Endothelial cell of umbilical vein (primary cell): ENCODE data around the gene COQ5. TPM values are rescaled to one million over a fixed set of nuclear protein-coding genes. Genes with fewer than 3 reads are reported as not detected.

Experiments used
- BruUV-seq: library from RNA; stranded (reverse); fragments of 400-500 nt; replicated peaks from 2 replicates; lab custom pipeline; 2021; lab: Mats Ljungman, UMichigan
- CTCF ChIA-PET: fragments of 300-600, 350-600 bp; sonication (Branson Sonifier 250); formaldehyde crosslinking; loops from one replicate; lab custom pipeline; 2021; ENCODE audit warnings: antibody characterized with exemption, inconsistent platforms; lab: Charles Lee
- POLR2A ChIA-PET: fragments of 300-600, 350-600 bp; sonication (Branson Sonifier 250); formaldehyde crosslinking; loops from one replicate; lab custom pipeline; 2021; ENCODE audit warnings: antibody characterized with exemption, inconsistent platforms; lab: Charles Lee
- DNase-seq: peaks from one replicate; pipeline ENCODE4 v3.0.0-alpha.2; 2011; ENCODE audit warnings: low read depth, low spot score
- FAIRE-seq: peaks from 2 replicates; lab custom pipeline; 2011; peaks lifted over from hg19 to GRCh38; lab: Jason Lieb, UNC
- H2AFZ ChIP-seq: 2 replicates; pipeline ENCODE4 v1.6.0; 2012; ENCODE audit warnings: low read depth, low read length, control low read depth, inconsistent platforms
- H3K27ac ChIP-seq: 2 replicates; pipeline ENCODE4 v1.5.1; 2011; ENCODE audit warnings: low read depth, mild to moderate bottlenecking, control low read depth, low read length, moderate library complexity; ENCODE audit not compliant: insufficient read depth
- H3K27me3 ChIP-seq, 2 experiments: 2 replicates each; pipeline versions ENCODE4 v1.6.0 to v1.6.1; 2011; ENCODE audit warnings: low read length in 2 of 2, mixed read lengths in 1 of 2; ENCODE audit not compliant: control insufficient read depth in 2 of 2, insufficient read depth in 2 of 2
- H3K36me3 ChIP-seq, 2 experiments: 2 replicates in 1 of 2; 3 replicates in 1 of 2; pipeline ENCODE4 v1.5.1; 2011; ENCODE audit warnings: low read length in 2 of 2, mild to moderate bottlenecking in 1 of 2, moderate library complexity in 1 of 2; ENCODE audit not compliant: control insufficient read depth in 2 of 2, insufficient read depth in 2 of 2; ENCODE audit errors: extremely low read depth in 1 of 2
- H3K4me1 ChIP-seq: 3 replicates; pipeline ENCODE4 v1.5.1; 2011; ENCODE audit warnings: mild to moderate bottlenecking, low read length; ENCODE audit not compliant: control insufficient read depth, insufficient read depth; ENCODE audit errors: extremely low read depth
- H3K4me2 ChIP-seq: 2 replicates; pipeline ENCODE4 v1.6.1; 2011; ENCODE audit warnings: low read length, control low read depth, mixed read lengths; ENCODE audit not compliant: insufficient read depth
- H3K4me3 ChIP-seq, 3 experiments: fragments of 200-600 bp in 1 of 3; sonication (generic), shearing (Covaris generic) in 1 of 3; replicated peaks in 1 of 3; 2 replicates each; pipeline ENCODE4 v1.5.1; 2011 to 2016; ENCODE audit warnings: control low read depth in 3 of 3, low read length in 3 of 3, mild to moderate bottlenecking in 2 of 3, inconsistent platforms in 1 of 3, low read depth in 1 of 3, moderate library complexity in 1 of 3; ENCODE audit not compliant: insufficient read depth in 1 of 3
- H3K79me2 ChIP-seq: 2 replicates; pipeline ENCODE4 v1.6.0; 2012; ENCODE audit warnings: low read length, inconsistent platforms; ENCODE audit not compliant: control insufficient read depth, insufficient read depth
- H3K9ac ChIP-seq: replicated peaks from 2 replicates; pipeline ENCODE3; 2011; ENCODE audit warnings: low read length, control low read depth; ENCODE audit not compliant: insufficient read depth; ENCODE audit errors: extremely low read depth
- H3K9me1 ChIP-seq: replicated peaks from 3 replicates; pipeline ENCODE4 v1.6.0; 2011; ENCODE audit warnings: mild to moderate bottlenecking, low read length; ENCODE audit not compliant: control insufficient read depth, insufficient read depth; ENCODE audit errors: extremely low read depth
- H3K9me3 ChIP-seq: replicated peaks from 2 replicates; pipeline ENCODE4 v1.5.1; 2012; ENCODE audit warnings: low read length, inconsistent platforms; ENCODE audit not compliant: control insufficient read depth, insufficient read depth
- H4K20me1 ChIP-seq: replicated peaks from 2 replicates; pipeline ENCODE3; 2011; ENCODE audit warnings: mild to moderate bottlenecking, low read length; ENCODE audit not compliant: control insufficient read depth, insufficient read depth; ENCODE audit errors: extremely low read depth
- CTCF ChIP-seq, 2 donors: IDR thresholded peaks; 1 replicate in 1 of 2; 2 replicates in 1 of 2; pipeline ENCODE4 v1.5.1; 2011; ENCODE audit warnings: low read length in 2 of 2, mild to moderate bottlenecking in 2 of 2, moderate library complexity in 2 of 2, control low read depth in 1 of 2, inconsistent platforms in 1 of 2, low read depth in 1 of 2; ENCODE audit not compliant: insufficient read depth in 1 of 2; ENCODE audit errors: extremely low read depth in 1 of 2
- EZH2 ChIP-seq: IDR thresholded peaks from 2 replicates; pipeline ENCODE4 v1.6.1; 2012; ENCODE audit warnings: borderline replicate concordance, low read depth, mild to moderate bottlenecking, moderate library complexity, low read length, inconsistent platforms; ENCODE audit not compliant: severe bottlenecking
- FOS ChIP-seq: IDR thresholded peaks from 2 replicates; pipeline ENCODE4 v1.6.1; 2011; ENCODE audit warnings: mild to moderate bottlenecking, low read length, moderate library complexity, borderline replicate concordance; ENCODE audit not compliant: insufficient read depth
- GATA2 ChIP-seq: IDR thresholded peaks from 2 replicates; pipeline ENCODE4 v1.7.0; 2011; ENCODE audit warnings: low read depth, mild to moderate bottlenecking, moderate library complexity, mixed read lengths, low read length; ENCODE audit not compliant: insufficient read length, insufficient read depth
- JUN ChIP-seq: IDR thresholded peaks from 2 replicates; pipeline ENCODE4 v1.6.1; 2011; ENCODE audit warnings: borderline replicate concordance, low read depth; ENCODE audit not compliant: insufficient read length, insufficient read depth
- MAX ChIP-seq: IDR thresholded peaks from 2 replicates; pipeline ENCODE4 v1.6.1; 2011; ENCODE audit not compliant: insufficient read depth, insufficient read length
- MYC ChIP-seq: IDR thresholded peaks from one replicate; pipeline ENCODE4 v1.6.1; 2011; ENCODE audit warnings: mild to moderate bottlenecking, low read depth, low read length
- POLR2A ChIP-seq: IDR thresholded peaks from 2 replicates; pipeline ENCODE4 v1.6.1; 2012; ENCODE audit warnings: low read depth, mild to moderate bottlenecking, control low read depth, low read length
- POLR2AphosphoS5 ChIP-seq: IDR thresholded peaks from 2 replicates; pipeline ENCODE4 v1.6.1; 2012; ENCODE audit warnings: low read depth, mild to moderate bottlenecking, control low read depth, low read length, moderate library complexity; ENCODE audit not compliant: insufficient read depth
- dilution Hi-C: fragments of 300-500 bp; cut with MboI; formaldehyde crosslinking; loops from one replicate; pipeline ENCODE4 v1.15.0; 2019; ENCODE audit warnings: low sequenced_read_pairs; ENCODE audit not compliant: extremely low pct_ligation_motif_present
- intact Hi-C: fragments of 100-400 bp; cut with micrococcal nuclease; formaldehyde crosslinking; loops from one replicate; pipeline ENCODE4 v1.10.0; 2022
- polyA plus RNA-seq, 4 experiments: library from polyadenylated mRNA; depleted of rRNA in 3 of 4; stranded (reverse) in 3 of 4; unstranded in 1 of 4; fragments of >200 nt; gene quantifications; 2 replicates each; pipeline versions ENCODE4 v1.2.1 to v1.2.3, GENCODE V29; 2011 to 2012; ENCODE audit warnings: missing spikeins in 1 of 4
- total RNA-seq: library from RNA; stranded (reverse); gene quantifications from 2 replicates; pipeline ENCODE4 v1.2.3, GENCODE V29; 2021

The COQ5 gene
- total and polyA plus RNA-seq, 2 donors (not counting 3 experiments of a cell fraction or from before 2014, with no cell fraction given) = 19.7 to 23.7 TPM

GRCh38 chr12:120496413-120497340 is 32.3 kb downstream of the COQ5 start:
- H3K36me3 ChIP-seq = peaks cover 6 to 10% of the 10 kb centered on the region in 2 experiments
- no peak overlapping the region for H2AFZ ChIP-seq
- peaks cover 15% of the 10 kb centered on the region for H3K4me1 ChIP-seq
- H3K79me2 ChIP-seq = peaks cover 24% of the 10 kb centered on the region
- H3K9me3 ChIP-seq = no peaks in the 10 kb centered on the region
- dilution Hi-C loops = no loop called here
- H3K9ac ChIP-seq = peak overlapping the region; percentile 78
- H4K20me1 ChIP-seq = peaks cover 11% of the 10 kb centered on the region
- H3K27ac ChIP-seq = no peak overlapping the region
- FAIRE-seq = no peak
- POLR2A ChIA-PET = interaction anchor here (0.6 to 2.1 kb wide), 10 partner anchors 8 to 58 kb away, joined by 3 to 24 read pairs (median 6); partner anchors contain the start of gene SRSF9
- no peaks in the 10 kb centered on the region for H3K27me3 ChIP-seq
- intact Hi-C loops = loop anchor here (1.0 to 2.0 kb wide), 3 partner anchors 33 to 84 kb away; partner anchors contain the start of genes COQ5, COX6A1 and POP5
- CTCF ChIA-PET = interaction anchor here (0.7 to 3.6 kb wide), 9 partner anchors 13 to 152 kb away, joined by 3 to 29 read pairs (median 4); partner anchors contain the start of gene COQ5
- peak; percentile 51 for DNase-seq
- TF ChIP-seq MYC (no peak), CTCF (IDR thresholded peaks at IDR 0.05; ENCODE audit: extremely low read depth in 1 of 2, insufficient read depth in 1 of 2, low read depth in 1 of 2, low read length in 2 of 2) (no peak), JUN (no peak), MAX (no peak), POLR2A (no peak), POLR2AphosphoS5 (no peak), GATA2 (no peak), FOS (no peak), EZH2 (no peak)
- H3K4me2 ChIP-seq = peak overlapping the region; percentile 98
- no TSS peak for BruUV-seq
- no peaks in the 10 kb centered on the region for H3K9me1 ChIP-seq
- peak overlapping the region; percentile 64 to 98 (median 90) for H3K4me3 ChIP-seq
